ENCODE data around the gene REN. TPM values are rescaled to one million over a fixed set of nuclear protein-coding genes. Genes with fewer than 3 reads are reported as not detected.

The REN gene
- polyA plus RNA-seq, 6 donors from 2014 or later = not detected

DNA sequence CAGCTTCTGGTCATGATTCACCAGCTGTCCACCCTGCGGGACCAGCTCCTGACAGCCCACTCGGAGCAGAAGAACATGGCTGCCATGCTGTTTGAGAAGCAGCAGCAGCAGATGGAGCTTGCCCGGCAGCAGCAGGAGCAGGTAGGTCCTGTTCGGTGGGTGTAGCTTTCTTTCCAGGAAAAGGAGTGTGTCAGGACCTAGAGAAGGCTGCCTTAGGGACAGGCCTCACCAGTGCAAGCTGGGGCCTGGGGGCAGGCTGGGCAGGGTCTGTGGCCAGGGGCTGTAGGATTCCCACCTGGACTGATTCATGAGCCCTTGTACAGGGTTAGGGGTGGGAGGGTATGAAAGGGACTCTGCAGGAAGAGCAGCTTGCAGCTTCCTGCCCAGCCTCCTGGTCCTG, 49.6 kb downstream of the REN start:
- DNase-seq (no peak), ATAC-seq (ENCODE audit: low read depth in 2 of 2) (no peak)
- peaks cover 0 to 5% (median 4%) of the 10 kb centered on the region in 3 donors for H3K27me3 Mint-ChIP-seq
- H3K4me3 Mint-ChIP-seq = no peak overlapping the region
- peaks cover 0 to 4% (median 0%) of the 10 kb centered on the region in 3 donors for H3K4me1 Mint-ChIP-seq
- no peaks in the 10 kb centered on the region for H3K36me3 Mint-ChIP-seq
- H3K9me3 Mint-ChIP-seq = no peaks in the 10 kb centered on the region
- no peak overlapping the region for H3K27ac Mint-ChIP-seq

DNA sequence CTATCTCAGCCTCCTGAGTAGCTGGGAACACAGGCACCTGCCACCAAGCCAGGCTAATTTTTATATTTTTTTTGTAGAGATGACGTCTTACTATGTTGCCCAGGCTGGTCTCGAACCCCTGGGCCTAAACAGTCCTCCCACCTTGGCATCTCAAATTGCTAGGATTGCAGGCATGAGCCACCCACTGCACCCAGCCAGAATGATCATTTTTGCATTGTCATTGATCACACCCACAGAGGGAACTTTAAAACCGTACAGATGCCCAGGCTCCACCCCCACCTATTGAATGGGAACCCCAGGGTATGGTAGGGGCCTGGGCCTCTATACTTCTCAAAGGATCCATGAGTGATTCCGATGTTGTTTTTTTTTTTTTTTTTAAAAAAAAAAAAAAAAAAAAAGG, 51.0 kb downstream of the REN start:
- no peak for ATAC-seq (ENCODE audit: low read depth in 2 of 2)

DNA sequence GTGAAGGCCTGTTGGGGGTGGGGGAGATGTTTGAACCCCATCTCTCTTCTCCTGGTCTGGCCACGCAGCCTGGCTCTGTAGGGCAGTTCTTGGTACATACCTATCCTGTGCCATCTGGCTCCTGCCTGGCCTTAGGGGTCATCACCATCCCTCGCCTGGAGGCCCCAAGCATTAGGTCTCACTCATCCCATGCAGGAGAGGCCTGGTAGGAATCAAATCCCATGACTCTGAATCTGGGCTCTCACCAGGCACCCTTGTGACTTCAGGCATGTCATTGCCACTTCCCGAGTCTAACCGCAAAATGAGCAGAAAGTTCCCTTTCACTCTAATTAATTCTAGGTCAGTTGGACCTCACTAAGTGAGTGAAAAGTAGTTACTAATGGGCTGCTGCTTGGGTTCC, 51.5 kb downstream of the REN start:
- no peak overlapping the region for H3K4me3 Mint-ChIP-seq
- H3K36me3 Mint-ChIP-seq = no peaks in the 10 kb centered on the region
- ATAC-seq (ENCODE audit: low read depth in 2 of 2) (no peak), DNase-seq (no peak)
- H3K27ac Mint-ChIP-seq = no peak overlapping the region
- H3K4me1 Mint-ChIP-seq = peaks cover 0 to 4% (median 0%) of the 10 kb centered on the region in 3 donors
- H3K27me3 Mint-ChIP-seq = peaks cover 0 to 12% (median 3%) of the 10 kb centered on the region in 3 donors
- no peaks in the 10 kb centered on the region for H3K9me3 Mint-ChIP-seq

More for the DNA sequence above, 51.0 kb downstream of the REN start:
- no peaks in the 10 kb centered on the region for H3K36me3 Mint-ChIP-seq
- peaks cover 0 to 4% (median 0%) of the 10 kb centered on the region in 3 donors for H3K4me1 Mint-ChIP-seq
- DNase-seq = no peak
- no peak overlapping the region for H3K27ac Mint-ChIP-seq
- H3K27me3 Mint-ChIP-seq = peaks cover 0 to 12% (median 4%) of the 10 kb centered on the region in 3 donors
- H3K9me3 Mint-ChIP-seq = no peaks in the 10 kb centered on the region
- no peak overlapping the region for H3K4me3 Mint-ChIP-seq

DNA sequence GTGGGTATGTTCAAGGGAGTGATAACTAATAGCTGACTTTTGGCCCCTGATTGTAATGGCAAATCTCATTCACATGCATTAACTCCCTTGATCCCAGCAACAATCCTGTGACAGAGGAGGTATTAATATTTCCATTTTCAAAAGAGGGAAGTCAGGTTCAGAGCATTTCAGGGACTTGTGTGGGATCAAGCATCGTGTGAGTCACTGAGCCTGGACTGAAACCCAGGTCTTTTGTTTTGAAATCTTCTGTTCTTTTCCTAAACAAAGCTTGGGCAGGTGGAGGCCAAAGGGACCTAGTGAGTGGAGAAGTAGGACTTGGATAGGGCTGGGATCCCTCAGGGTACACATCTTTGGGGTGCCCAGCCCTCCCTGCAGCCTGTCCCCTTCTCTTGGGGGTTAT, 52.2 kb downstream of the REN start:
- peaks cover 0 to 16% (median 0%) of the 10 kb centered on the region in 3 donors for H3K27me3 Mint-ChIP-seq
- no peak for ATAC-seq (ENCODE audit: low read depth in 2 of 2)
- H3K9me3 Mint-ChIP-seq = no peaks in the 10 kb centered on the region

DNA sequence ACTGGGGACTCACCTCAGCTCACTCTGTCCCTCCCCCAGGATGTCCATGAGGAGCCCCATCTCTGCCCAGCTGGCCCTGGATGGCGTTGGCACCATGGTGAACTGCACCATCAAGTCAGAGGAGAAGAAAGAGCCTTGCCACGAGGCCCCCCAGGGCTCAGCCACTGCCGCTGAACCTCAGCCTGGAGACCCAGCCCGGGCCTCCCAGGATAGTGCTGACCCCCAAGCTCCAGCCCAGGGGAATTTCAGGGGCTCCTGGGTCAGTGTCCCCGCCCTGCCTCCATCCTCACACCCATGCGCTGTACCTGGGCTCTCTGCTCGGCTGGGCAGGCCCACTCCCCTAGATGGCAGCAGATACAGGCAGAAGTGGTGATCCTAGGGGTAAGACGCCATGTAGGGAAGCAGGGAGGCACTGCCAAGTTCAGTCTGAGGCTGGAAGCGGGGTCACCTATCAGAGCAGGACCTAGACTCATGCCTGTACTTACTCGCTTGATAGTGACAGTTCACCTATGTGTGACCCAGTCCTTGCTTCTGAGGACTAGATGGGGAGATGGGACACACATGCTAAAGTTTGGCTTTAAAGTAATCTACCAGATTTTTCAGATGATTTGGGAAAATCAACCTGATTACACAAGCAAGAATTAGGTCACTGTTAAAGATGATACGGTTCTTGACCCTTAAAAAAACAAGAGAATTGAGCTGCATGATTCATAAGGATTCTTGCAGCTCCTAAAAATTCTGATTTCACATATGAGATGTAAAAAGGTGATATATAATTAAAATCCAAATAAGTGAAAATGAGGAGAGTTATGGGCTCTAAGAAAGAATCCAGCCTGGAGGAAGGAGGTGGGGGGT, 53.0 kb downstream of the REN start:
- DNase-seq (no peak), ATAC-seq (ENCODE audit: low read depth in 2 of 2) (no peak)
- H3K9me3 Mint-ChIP-seq = no peaks in the 10 kb centered on the region

More for the DNA sequence above, 52.2 kb downstream of the REN start:
- peak overlapping the region in 1 of 6 donors; percentile 66 for H3K27ac Mint-ChIP-seq
- no peak overlapping the region for H3K4me3 Mint-ChIP-seq
- H3K36me3 Mint-ChIP-seq = no peaks in the 10 kb centered on the region
- H3K4me1 Mint-ChIP-seq = peaks cover 0 to 4% (median 0%) of the 10 kb centered on the region in 3 donors
- no peak for DNase-seq

DNA sequence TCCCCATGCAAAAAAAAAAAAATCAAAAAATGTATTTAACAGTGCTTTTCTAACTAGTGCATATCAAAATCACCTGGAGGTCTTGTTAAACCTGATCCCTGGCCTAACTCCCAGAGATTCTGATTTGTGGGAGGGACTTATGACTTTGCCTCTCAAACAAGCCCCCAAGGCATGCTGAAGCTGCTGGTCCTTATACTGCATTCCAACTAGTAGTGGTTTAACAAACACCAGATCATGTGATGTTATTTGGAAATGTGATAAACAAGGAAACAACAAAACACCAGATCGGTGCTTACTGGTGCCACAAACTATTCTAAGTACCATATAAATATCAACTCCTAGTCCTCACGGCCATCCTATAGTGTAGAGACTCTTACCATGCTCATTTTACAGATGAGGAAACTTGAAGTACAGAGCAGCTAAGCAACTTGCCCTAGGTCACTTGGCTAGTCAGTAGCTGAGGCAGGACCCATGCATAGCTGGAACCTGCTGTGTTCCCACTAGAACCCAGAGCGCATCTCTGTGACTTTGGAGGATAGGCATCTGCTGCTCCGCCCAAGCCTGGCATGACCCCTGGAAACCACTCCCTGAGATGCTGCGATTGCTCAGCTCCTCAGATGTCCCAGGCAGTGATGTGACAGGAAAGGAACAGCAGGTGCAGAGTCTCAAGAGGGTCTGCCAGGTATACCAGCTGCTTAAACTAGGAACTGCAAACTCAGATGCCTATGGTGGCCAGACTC, 55.1 kb downstream of the REN start:
- Mint-ChIP-seq H3K27me3 (peaks cover 0 to 28% (median 0%) of the 10 kb centered on the region in 3 donors), H3K27ac (no peak overlapping the region), H3K36me3 (no peaks in the 10 kb centered on the region), H3K4me3 (peak overlapping the region in 1 of 8 donors; percentile 70), H3K9me3 (no peaks in the 10 kb centered on the region), H3K4me1 (peaks cover 0 to 4% (median 0%) of the 10 kb centered on the region in 3 donors)
- DNase-seq (no peak), ATAC-seq (ENCODE audit: low read depth in 2 of 2) (no peak)

More for the DNA sequence above, 53.0 kb downstream of the REN start:
- Mint-ChIP-seq H3K4me3 (no peak overlapping the region), H3K4me1 (peaks cover 0 to 4% (median 0%) of the 10 kb centered on the region in 3 donors), H3K27ac (no peak overlapping the region), H3K36me3 (no peaks in the 10 kb centered on the region), H3K27me3 (peaks cover 0 to 22% (median 0%) of the 10 kb centered on the region in 3 donors)

DNA sequence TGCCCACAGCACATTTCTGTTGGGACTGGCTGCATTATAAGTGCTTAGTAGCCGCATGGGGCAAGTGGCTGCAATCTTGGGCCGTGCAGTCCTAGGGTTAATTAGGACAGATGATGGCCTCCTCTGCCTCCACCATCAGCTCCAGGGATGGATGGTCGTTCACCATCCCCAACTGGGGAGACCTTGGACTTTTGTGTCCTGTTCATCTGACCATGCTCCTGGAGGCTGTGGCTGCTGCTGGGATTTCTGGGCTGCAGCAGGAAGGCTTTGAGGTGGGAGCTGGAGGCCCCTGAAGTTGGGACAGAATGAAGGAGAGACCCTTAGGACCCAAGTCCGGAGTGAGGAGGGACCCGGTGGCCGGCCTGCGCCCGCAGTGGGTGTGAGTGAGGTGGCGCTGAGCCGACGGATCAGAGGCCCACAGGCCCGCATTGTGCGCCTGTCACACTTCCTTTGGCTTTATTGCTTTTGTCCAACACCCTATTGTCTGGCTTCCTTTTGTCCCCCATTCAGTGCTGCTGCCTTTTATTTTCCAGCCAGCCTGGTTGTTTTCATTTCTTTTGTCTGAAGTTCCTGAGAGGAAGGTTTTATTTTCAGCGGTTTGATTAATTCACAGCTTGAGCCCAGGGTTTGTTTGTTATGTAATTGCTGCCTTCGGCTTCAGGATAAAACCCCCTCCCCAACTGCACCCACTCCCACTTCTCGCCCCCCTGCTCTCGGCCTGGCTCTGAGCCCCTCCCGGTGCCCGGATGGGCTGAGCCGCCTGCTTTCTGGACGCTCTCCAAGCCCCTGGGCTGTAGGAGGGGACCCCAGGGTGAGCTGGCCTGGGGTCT, 57.6 kb downstream of the REN start:
- ATAC-seq (ENCODE audit: low read depth in 2 of 2) = no peak

DNA sequence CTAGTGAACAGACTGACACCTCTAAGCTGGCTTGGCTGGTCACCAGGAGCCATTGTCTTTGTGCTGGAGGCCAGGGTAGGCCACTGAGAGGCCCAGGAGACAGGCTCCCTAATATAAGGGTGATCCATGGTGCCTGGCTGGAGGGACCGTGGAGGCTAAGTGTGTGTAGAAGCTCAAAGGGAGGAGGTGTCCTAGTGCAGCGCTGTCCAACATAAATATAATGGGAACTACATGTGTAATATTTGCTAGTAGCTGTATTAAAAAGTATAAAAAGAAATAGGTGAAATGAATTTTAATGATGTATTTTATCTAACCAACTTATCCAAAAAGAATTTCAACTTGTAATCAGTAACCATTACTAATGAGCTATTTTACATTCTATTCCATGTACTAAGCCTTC, 58.2 kb downstream of the REN start:
- H3K27ac Mint-ChIP-seq = no peak overlapping the region
- ATAC-seq (ENCODE audit: low read depth in 2 of 2) (no peak), DNase-seq (no peak)
- no peaks in the 10 kb centered on the region for H3K36me3 Mint-ChIP-seq
- peaks cover 19 to 23% (median 21%) of the 10 kb centered on the region in 3 donors for H3K4me1 Mint-ChIP-seq
- peaks cover 0 to 28% (median 0%) of the 10 kb centered on the region in 3 donors for H3K27me3 Mint-ChIP-seq
- H3K9me3 Mint-ChIP-seq = no peaks in the 10 kb centered on the region
- peak overlapping the region in 1 of 8 donors; percentile 16 for H3K4me3 Mint-ChIP-seq

More for the DNA sequence above, 57.6 kb downstream of the REN start:
- Mint-ChIP-seq H3K36me3 (no peaks in the 10 kb centered on the region), H3K4me3 (no peak overlapping the region), H3K9me3 (no peaks in the 10 kb centered on the region), H3K4me1 (peaks cover 14 to 17% (median 15%) of the 10 kb centered on the region in 3 donors), H3K27ac (no peak overlapping the region), H3K27me3 (peaks cover 0 to 28% (median 0%) of the 10 kb centered on the region in 3 donors)
- DNase-seq = no peak

DNA sequence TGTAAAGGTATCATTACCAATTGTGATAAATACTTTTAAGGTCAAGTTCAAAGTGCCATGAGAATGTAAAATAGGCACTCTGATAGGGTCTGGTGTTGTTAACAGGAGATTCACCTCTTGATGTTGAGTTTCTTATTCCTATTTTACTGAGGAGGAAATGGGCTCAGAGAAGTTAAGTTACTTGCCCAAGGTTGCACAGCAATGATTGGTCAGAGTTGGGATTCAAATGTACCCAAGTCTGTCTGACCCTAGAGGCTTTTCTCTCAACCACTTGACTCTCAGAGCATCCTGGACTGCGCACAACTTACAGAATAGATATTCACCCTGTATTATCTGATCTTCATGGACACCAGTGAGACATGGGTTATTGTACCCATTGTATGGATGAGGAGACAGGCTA, 59.3 kb downstream of the REN start:
- no peak overlapping the region for H3K27ac Mint-ChIP-seq
- peaks cover 28 to 34% (median 31%) of the 10 kb centered on the region in 3 donors for H3K4me1 Mint-ChIP-seq
- ATAC-seq (ENCODE audit: low read depth in 2 of 2) (no peak), DNase-seq (no peak)
- no peak overlapping the region for H3K4me3 Mint-ChIP-seq
- no peaks in the 10 kb centered on the region for H3K36me3 Mint-ChIP-seq
- peaks cover 0 to 23% (median 0%) of the 10 kb centered on the region in 3 donors for H3K27me3 Mint-ChIP-seq
- no peaks in the 10 kb centered on the region for H3K9me3 Mint-ChIP-seq

DNA sequence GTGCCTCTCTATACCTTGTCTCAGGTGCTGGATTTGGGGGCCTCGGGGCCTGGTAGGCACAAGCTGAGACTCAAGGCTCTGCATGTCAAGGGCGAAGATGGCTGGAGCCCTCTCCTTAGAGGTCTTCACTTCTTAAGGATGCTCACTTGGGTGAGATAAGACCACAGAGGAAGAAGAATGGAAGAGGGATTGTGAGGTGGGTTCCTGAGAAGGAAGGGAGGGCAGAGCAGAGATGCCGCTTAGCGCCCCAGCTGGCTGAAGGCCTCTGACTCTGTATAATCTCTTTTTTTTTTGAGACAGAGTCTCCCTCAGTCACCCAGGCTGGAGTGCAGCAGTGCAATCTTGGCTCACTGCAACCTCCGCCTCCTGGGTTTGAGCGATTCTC, 61.0 kb downstream of the REN start:
- peaks cover 28 to 36% (median 31%) of the 10 kb centered on the region in 3 donors for H3K4me1 Mint-ChIP-seq
- H3K4me3 Mint-ChIP-seq = peak overlapping the region in 6 of 8 donors; percentile 32 to 89 (median 66)
- no peak for ATAC-seq (ENCODE audit: low read depth in 2 of 2)
- no peaks in the 10 kb centered on the region for H3K9me3 Mint-ChIP-seq
- H3K27me3 Mint-ChIP-seq = peaks cover 0 to 23% (median 5%) of the 10 kb centered on the region in 3 donors
- no peak for DNase-seq
- peak overlapping the region in 2 of 6 donors; percentile 9 to 78 for H3K27ac Mint-ChIP-seq
- H3K36me3 Mint-ChIP-seq = no peaks in the 10 kb centered on the region

Data from naive B cell (primary cell).